Adipocyte (in vitro differentiated cells): ENCODE measurements around the gene PEX7.
"Not testable (repeated sequence)": the region's sequence is repeated elsewhere in the genome, so short reads cannot be mapped to it uniquely, and the experiment has no call there.

Experiments used
- DNase-seq: peaks from one replicate; pipeline ENCODE4 v3.0.0-alpha.2; 2015; ENCODE audit warnings: low read depth
- H3K27me3 ChIP-seq: replicated peaks from 2 replicates; pipeline ENCODE4 v1.7.0; 2013; ENCODE audit warnings: mild to moderate bottlenecking, low read length, moderate library complexity; ENCODE audit not compliant: control insufficient read depth, insufficient read depth
- H3K36me3 ChIP-seq: 2 replicates; pipeline ENCODE4 v1.7.0; 2013; ENCODE audit warnings: low read length, mild to moderate bottlenecking, moderate library complexity; ENCODE audit not compliant: control insufficient read depth, insufficient read depth, severe bottlenecking
- H3K4me1 ChIP-seq: 2 replicates; pipeline ENCODE4 v1.7.0; 2013; ENCODE audit warnings: mild to moderate bottlenecking, low read length, moderate library complexity; ENCODE audit not compliant: control insufficient read depth, insufficient read depth
- H3K4me3 ChIP-seq: 2 replicates; pipeline ENCODE4 v1.7.0; 2013; ENCODE audit warnings: mild to moderate bottlenecking, low read length, moderate library complexity
- H3K9ac ChIP-seq: 2 replicates; pipeline ENCODE4 v1.7.0; 2013; ENCODE audit warnings: mild to moderate bottlenecking, low read length, moderate library complexity
- H3K9me3 ChIP-seq: 2 replicates; pipeline ENCODE4 v1.7.0; 2013; ENCODE audit warnings: mild to moderate bottlenecking, low read length, moderate library complexity; ENCODE audit not compliant: control insufficient read depth

Gene PEX7

GRCh38 chr6:136783021-136783420 is 39.4 kb upstream of the PEX7 start:
- H3K4me1 ChIP-seq: peaks cover 9% of the 10 kb centered on the region
- DNase-seq: no peak
- no peak overlapping the region for H3K4me3 ChIP-seq
- H3K9ac ChIP-seq: no peak overlapping the region
- no peaks in the 10 kb centered on the region for H3K9me3 ChIP-seq
- H3K36me3 ChIP-seq: no peaks in the 10 kb centered on the region
- no peaks in the 10 kb centered on the region for H3K27me3 ChIP-seq

DNA sequence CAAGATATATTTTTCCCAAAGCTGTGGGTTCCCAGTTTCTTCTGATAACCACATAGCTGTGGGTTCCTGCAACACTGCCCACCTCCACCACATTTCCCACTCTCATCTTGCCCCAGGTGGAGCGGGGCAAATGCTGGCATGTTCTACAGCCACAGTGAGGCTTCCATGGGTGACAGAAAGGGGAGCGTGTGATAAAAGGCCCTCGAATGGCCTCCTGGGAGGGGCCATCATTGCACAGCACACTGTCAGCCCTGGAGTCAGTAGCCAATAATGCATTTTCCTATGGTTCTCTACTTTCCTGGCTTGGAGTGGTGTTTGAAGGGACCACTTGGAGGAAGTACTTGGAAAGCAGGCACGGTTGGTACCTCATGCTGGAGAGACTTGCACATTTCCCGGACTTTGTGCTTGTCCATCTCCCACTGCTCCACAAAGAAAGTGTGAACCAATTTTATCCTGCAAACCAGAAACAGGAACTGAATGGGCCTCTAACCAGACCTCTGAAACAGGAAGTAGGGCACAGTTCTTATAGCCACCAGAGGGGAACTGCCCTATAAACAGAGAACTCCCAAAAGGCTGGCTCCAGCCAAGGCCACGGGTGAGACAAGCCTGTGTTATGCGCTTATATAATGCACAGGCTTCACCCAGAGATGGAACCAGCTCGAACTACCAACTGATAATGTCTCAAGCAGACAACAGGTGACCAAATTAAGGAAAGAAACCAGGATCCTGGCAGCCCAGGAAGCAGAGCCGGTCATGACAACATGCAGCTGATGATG is 38.7 kb upstream of the PEX7 start:
- Histone ChIP-seq H3K27me3 (no peaks in the 10 kb centered on the region), H3K36me3 (no peaks in the 10 kb centered on the region), H3K4me3 (no peak overlapping the region), H3K9me3 (no peaks in the 10 kb centered on the region), H3K4me1 (peaks cover 16% of the 10 kb centered on the region), H3K9ac (no peak overlapping the region)
- DNase-seq: no peak

DNA sequence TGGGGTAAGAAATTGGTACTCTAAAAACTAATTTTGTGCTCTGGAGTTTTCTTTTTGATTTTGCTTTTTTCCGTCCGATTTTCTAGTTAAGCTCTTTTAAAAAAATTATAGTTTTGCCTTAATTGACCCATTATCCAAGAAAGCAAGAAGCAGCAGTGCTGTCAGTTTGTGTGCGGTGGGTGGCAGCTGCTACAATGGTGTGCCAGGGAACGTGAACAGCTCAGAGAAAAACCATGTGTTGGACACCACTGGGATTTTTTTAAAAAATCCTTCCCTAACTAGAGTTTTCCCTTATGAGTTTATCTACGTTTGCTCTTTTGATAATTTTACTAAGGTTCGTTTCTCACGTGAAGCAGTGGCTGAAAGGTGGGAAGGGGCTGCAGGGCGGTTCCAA is 38.1 kb upstream of the PEX7 start:
- no peak overlapping the region for H3K9ac ChIP-seq
- H3K27me3 ChIP-seq: no peaks in the 10 kb centered on the region
- peaks cover 16% of the 10 kb centered on the region for H3K4me1 ChIP-seq
- H3K9me3 ChIP-seq: no peaks in the 10 kb centered on the region
- no peaks in the 10 kb centered on the region for H3K36me3 ChIP-seq
- H3K4me3 ChIP-seq: no peak overlapping the region
- no peak for DNase-seq

DNA sequence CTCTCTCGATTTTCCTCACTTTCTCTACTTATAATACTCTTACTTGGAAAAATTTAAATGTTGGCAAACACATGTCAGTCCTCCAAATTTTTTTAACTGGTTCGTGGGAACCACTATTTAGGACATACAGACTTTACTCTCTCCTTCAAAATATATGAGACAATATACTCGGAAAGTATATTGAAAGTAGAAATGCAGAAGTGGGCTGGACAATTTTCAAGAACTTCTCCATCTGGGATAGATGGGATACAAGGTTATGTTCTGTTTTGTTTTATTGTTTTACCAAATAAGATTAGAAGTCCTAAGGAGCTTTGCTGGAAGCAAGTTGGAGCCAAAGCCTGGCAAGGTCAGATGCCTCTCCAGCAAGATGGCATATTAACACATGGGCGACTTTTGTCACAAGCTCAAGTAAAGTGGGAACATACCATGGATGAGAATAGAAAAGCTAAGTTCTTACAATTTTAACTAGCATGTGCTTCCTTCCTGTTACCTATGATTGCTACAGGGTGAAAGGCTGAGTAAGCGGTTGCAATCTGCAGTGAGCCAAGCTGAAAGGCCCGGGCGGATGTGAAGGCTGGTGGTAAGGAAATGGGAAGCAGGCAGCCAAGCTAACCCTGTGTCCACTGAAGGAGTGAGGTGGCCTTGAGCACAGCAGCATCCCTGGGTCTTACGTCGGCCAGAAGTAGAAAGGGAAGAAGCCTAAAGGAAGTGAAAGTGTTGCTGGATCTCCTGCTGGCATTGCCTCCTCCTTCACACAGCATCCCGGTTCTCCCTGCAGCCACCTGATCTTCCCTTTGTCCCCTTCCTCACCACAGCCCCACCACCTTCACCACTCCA is 37.3 kb upstream of the PEX7 start:
- H3K4me3 ChIP-seq: no peak overlapping the region
- no peaks in the 10 kb centered on the region for H3K27me3 ChIP-seq

GRCh38 chr6:136786658-136787057 is 35.7 kb upstream of the PEX7 start:
- Histone ChIP-seq H3K36me3 (no peaks in the 10 kb centered on the region), H3K4me1 (peaks cover 28% of the 10 kb centered on the region), H3K27me3 (no peaks in the 10 kb centered on the region), H3K9me3 (no peaks in the 10 kb centered on the region), H3K4me3 (no peak overlapping the region), H3K9ac (no peak overlapping the region)
- DNase-seq: no peak

More for the DNA sequence above, 37.3 kb upstream of the PEX7 start:
- no peak for DNase-seq
- no peaks in the 10 kb centered on the region for H3K36me3 ChIP-seq
- H3K9ac ChIP-seq: no peak overlapping the region
- H3K9me3 ChIP-seq: no peaks in the 10 kb centered on the region
- H3K4me1 ChIP-seq: peaks cover 18% of the 10 kb centered on the region

DNA sequence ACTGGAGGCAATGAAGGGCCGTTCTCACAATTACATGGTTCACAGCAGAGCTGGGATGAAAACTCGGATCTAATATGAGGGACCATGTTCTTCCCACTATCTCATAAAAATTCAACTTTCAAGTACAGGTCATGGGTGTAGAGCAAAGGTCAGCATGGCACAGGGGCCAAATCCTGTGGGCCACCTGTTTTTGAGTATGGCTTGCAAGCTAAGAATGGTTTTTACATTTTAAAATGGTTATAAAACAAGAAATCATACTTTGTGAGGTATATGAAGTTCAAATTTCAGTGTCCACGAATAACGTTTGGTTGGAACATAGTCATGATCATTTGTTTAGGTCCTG is 34.7 kb upstream of the PEX7 start:
- Histone ChIP-seq H3K4me1 (peaks cover 28% of the 10 kb centered on the region), H3K36me3 (no peaks in the 10 kb centered on the region), H3K27me3 (no peaks in the 10 kb centered on the region), H3K4me3 (peak overlapping the region; percentile 68), H3K9me3 (no peaks in the 10 kb centered on the region), H3K9ac (no peak overlapping the region)
- no peak for DNase-seq

DNA sequence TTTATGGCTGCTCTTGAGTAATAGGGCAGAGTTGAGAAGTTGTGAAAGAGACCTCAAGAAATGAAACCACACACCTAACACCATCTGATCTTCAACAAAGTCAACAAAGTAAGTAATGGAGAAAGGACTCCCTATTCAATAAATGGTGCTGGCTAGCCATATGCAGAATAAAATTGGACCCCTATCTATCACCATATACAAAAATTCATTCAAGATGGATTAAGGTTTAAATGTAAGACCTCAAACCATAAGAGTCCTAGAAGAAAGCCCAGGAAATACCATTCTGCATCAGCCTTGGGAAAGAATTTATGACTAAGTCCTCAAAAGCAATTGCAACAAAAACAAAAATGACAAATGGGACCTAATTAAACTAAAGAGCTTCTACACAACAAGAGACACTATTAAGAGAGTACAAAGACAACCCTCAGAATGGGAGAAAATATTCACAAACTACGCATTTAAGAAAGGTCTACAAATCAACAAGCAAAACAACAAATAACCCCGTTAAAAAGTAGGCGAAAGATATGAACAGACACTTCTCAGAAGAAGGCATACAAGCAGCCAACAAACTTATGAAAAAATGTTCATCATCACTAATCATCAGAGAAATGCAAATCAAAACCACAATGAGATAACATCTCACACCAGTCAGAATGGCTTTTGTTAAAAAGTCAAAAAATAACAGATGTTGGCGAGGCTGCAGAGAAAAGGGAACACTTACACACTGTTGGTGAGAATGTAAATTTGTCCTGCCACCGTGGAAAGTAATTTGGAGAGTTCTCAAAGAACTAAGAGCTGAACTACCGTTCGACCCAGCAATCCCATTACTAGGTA is 34.1 kb upstream of the PEX7 start:
- Histone ChIP-seq H3K4me1 (peaks cover 31% of the 10 kb centered on the region), H3K9ac (no peak overlapping the region), H3K9me3 (no peaks in the 10 kb centered on the region), H3K4me3 (peak overlapping the region; percentile 68), H3K36me3 (no peaks in the 10 kb centered on the region), H3K27me3 (no peaks in the 10 kb centered on the region)
- DNase-seq: peak; percentile 84

GRCh38 chr6:136789440-136789839 is 33.0 kb upstream of the PEX7 start:
- not testable (repeated sequence) for H3K4me3 ChIP-seq, H3K36me3 ChIP-seq, H3K9me3 ChIP-seq, H3K27me3 ChIP-seq, DNase-seq, H3K9ac ChIP-seq
- H3K4me1 ChIP-seq: peaks cover 34% of the 10 kb centered on the region

- H3K27me3 ChIP-seq: no peaks in the 10 kb centered on the region
These were observed 31.7 kb upstream of the PEX7 start for GRCh38 chr6:136790411-136791295.

DNA sequence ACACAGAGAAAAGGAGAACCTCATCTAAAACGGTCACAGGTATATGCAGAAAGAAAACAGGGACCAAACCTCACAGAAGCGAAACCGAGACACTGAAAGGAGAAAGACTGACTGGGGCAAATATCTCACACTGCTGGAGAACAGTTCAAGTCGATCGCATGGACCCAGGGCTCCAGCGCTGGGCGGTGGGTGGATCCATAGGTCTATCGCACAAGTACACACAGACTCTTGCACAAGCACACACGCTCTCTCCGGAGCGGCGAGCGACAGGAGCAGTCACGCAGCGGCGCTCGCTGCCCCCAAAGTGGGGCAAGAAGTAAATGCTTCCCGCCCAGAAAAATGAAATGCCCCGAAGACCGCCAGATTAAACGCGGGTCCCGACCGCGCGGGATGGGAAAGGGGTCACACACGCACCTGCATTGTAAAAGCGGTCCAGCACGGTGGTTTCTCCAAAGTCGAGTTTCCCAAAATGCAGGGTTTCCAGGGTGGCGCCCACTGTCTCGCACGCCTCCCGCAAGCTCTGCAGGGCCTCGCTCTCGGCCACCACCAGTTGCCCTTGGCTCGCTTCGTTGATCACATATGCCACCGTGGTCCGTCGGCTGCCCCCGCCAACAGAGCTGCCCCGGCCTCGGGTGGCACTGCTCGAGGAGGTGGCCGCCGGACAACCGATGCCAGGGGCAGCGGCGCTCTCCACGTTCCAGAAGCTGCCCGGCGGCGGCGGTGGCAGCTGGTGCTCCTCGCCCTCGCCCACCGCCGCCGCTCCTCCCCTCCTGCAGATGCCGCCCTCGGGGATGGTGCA is 30.9 kb upstream of the PEX7 start:
- DNase-seq: peak; percentile 85

More at GRCh38 chr6:136790411-136791295, 31.7 kb upstream of the PEX7 start:
- no peaks in the 10 kb centered on the region for H3K36me3 ChIP-seq
- peak overlapping the region; percentile 97 for H3K4me3 ChIP-seq
- DNase-seq: peak; percentile 54
- H3K9me3 ChIP-seq: no peaks in the 10 kb centered on the region
- H3K4me1 ChIP-seq: peaks cover 34% of the 10 kb centered on the region
- H3K9ac ChIP-seq: peak overlapping the region; percentile 92

More for the DNA sequence above, 30.9 kb upstream of the PEX7 start:
- H3K27me3 ChIP-seq: no peaks in the 10 kb centered on the region
- H3K36me3 ChIP-seq: no peaks in the 10 kb centered on the region
- H3K9ac ChIP-seq: peak overlapping the region; percentile 92
- H3K9me3 ChIP-seq: no peaks in the 10 kb centered on the region
- peak overlapping the region; percentile 97 for H3K4me3 ChIP-seq
- H3K4me1 ChIP-seq: peaks cover 34% of the 10 kb centered on the region
